Measurements from ENCODE around the gene RASSF5. TPM values are rescaled to one million over a fixed set of nuclear protein-coding genes. Genes with fewer than 3 reads are reported as not detected.

Gene RASSF5
- total and polyA plus RNA-seq, 2 of the 13 experiments (the other 11 are each of a cell fraction or from before 2014, with no cell fraction given) = 0.18 to 0.40 TPM

GRCh38 chr1:206556047-206556749 is 48.9 kb downstream of the RASSF5 start (continued):
- TF ChIP-seq ETS1 (CRISPR knock-in tag; IDR thresholded peaks at IDR 0.05) (no peak), CENPX (CRISPR knock-in tag; IDR thresholded peaks at IDR 0.05) (no peak), ZNF205 (CRISPR knock-in tag; IDR thresholded peaks at IDR 0.05) (no peak), REL (CRISPR knock-in tag; conservative IDR thresholded peaks at IDR 0.05) (no peak), PAXIP1 (CRISPR knock-in tag; conservative IDR thresholded peaks at IDR 0.05) (peak; percentile 50), RFXAP (CRISPR knock-in tag; IDR thresholded peaks at IDR 0.05; ENCODE audit: borderline replicate concordance) (no peak), NCOA5 (CRISPR knock-in tag; IDR thresholded peaks at IDR 0.05) (no peak), ZNF724P (CRISPR knock-in tag; IDR thresholded peaks at IDR 0.05; ENCODE audit: borderline replicate concordance) (no peak), HMGA1 (CRISPR knock-in tag; conservative IDR thresholded peaks at IDR 0.05) (no peak), FOXA3 (CRISPR knock-in tag; IDR thresholded peaks at IDR 0.05) (peak; percentile 81), ZNF281 (CRISPR knock-in tag; IDR thresholded peaks at IDR 0.05; ENCODE audit: borderline replicate concordance) (no peak), SIN3B (IDR thresholded peaks at IDR 0.05; ENCODE audit: low read length) (no peak), FOXO1 (CRISPR knock-in tag; IDR thresholded peaks at IDR 0.05) (no peak), RARG (CRISPR knock-in tag; IDR thresholded peaks at IDR 0.05; ENCODE audit: low read depth) (no peak), ZBTB20 (CRISPR knock-in tag; IDR thresholded peaks at IDR 0.05; ENCODE audit: borderline replicate concordance, low read depth) (no peak), BCL6 (CRISPR knock-in tag; IDR thresholded peaks at IDR 0.05) (peak; percentile 69), SNAPC5 (CRISPR knock-in tag; IDR thresholded peaks at IDR 0.05; ENCODE audit: borderline replicate concordance) (no peak)
- TF ChIP-seq, protein P1, sequence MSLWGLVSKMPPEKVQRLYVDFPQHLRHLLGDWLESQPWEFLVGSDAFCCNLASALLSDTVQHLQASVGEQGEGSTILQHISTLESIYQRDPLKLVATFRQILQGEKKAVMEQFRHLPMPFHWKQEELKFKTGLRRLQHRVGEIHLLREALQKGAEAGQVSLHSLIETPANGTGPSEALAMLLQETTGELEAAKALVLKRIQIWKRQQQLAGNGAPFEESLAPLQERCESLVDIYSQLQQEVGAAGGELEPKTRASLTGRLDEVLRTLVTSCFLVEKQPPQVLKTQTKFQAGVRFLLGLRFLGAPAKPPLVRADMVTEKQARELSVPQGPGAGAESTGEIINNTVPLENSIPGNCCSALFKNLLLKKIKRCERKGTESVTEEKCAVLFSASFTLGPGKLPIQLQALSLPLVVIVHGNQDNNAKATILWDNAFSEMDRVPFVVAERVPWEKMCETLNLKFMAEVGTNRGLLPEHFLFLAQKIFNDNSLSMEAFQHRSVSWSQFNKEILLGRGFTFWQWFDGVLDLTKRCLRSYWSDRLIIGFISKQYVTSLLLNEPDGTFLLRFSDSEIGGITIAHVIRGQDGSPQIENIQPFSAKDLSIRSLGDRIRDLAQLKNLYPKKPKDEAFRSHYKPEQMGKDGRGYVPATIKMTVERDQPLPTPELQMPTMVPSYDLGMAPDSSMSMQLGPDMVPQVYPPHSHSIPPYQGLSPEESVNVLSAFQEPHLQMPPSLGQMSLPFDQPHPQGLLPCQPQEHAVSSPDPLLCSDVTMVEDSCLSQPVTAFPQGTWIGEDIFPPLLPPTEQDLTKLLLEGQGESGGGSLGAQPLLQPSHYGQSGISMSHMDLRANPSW (CRISPR knock-in tag; IDR thresholded peaks at IDR 0.05; ENCODE audit: borderline replicate concordance) = no peak
- TF ChIP-seq, protein P2, sequence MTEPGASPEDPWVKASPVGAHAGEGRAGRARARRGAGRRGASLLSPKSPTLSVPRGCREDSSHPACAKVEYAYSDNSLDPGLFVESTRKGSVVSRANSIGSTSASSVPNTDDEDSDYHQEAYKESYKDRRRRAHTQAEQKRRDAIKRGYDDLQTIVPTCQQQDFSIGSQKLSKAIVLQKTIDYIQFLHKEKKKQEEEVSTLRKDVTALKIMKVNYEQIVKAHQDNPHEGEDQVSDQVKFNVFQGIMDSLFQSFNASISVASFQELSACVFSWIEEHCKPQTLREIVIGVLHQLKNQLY (CRISPR knock-in tag; IDR thresholded peaks at IDR 0.05) = peak; percentile 53; the same call in 1 of the 2 replicates
